Measurements from ENCODE around the gene SLC24A3. TPM values are rescaled to one million over a fixed set of nuclear protein-coding genes. Genes with fewer than 3 reads are reported as not detected.

Gene SLC24A3
- total RNA-seq, 1 donor from 2014 or later, result 0.08 TPM

- DNase-seq (ENCODE audit: low read depth), result no peak
- Histone ChIP-seq H3K27me3 (ENCODE audit: control insufficient read depth, insufficient read depth, low read length) (no peaks in the 10 kb centered on the region), H3K4me3 (ENCODE audit: low read depth, low read length) (no peak overlapping the region), H3K36me3 (ENCODE audit: control insufficient read depth, insufficient read depth, low read length) (no peaks in the 10 kb centered on the region)
- TF ChIP-seq CTCF (IDR thresholded peaks at IDR 0.05; ENCODE audit: insufficient read depth, low read length, poor library complexity, severe bottlenecking), result no peak
These were observed 343.3 kb downstream of the SLC24A3 start for GRCh38 chr20:19555726-19556125.

- Histone ChIP-seq H3K36me3 (ENCODE audit: control insufficient read depth, insufficient read depth, low read length) (no peaks in the 10 kb centered on the region), H3K4me3 (ENCODE audit: low read depth, low read length) (no peak overlapping the region), H3K27me3 (ENCODE audit: control insufficient read depth, insufficient read depth, low read length) (no peaks in the 10 kb centered on the region)
- DNase-seq (ENCODE audit: low read depth), result no peak
- no peak for TF ChIP-seq CTCF (IDR thresholded peaks at IDR 0.05; ENCODE audit: insufficient read depth, low read length, poor library complexity, severe bottlenecking)
These were observed 344.8 kb downstream of the SLC24A3 start for GRCh38 chr20:19557291-19557690.

- Histone ChIP-seq H3K36me3 (ENCODE audit: control insufficient read depth, insufficient read depth, low read length) (no peaks in the 10 kb centered on the region), H3K4me3 (ENCODE audit: low read depth, low read length) (no peak overlapping the region), H3K27me3 (ENCODE audit: control insufficient read depth, insufficient read depth, low read length) (no peaks in the 10 kb centered on the region)
- no peak for TF ChIP-seq CTCF (IDR thresholded peaks at IDR 0.05; ENCODE audit: insufficient read depth, low read length, poor library complexity, severe bottlenecking)
- DNase-seq (ENCODE audit: low read depth), result no peak
These were observed 348.5 kb downstream of the SLC24A3 start for GRCh38 chr20:19560881-19561480.

GRCh38 chr20:19562426-19562825 lies 350.0 kb downstream of the SLC24A3 start:
- H3K27me3 ChIP-seq (ENCODE audit: control insufficient read depth, insufficient read depth, low read length), result no peaks in the 10 kb centered on the region

GRCh38 chr20:19564261-19564660 lies 351.8 kb downstream of the SLC24A3 start:
- no peak for TF ChIP-seq CTCF (IDR thresholded peaks at IDR 0.05; ENCODE audit: insufficient read depth, low read length, poor library complexity, severe bottlenecking)
- DNase-seq (ENCODE audit: low read depth), result no peak

More at GRCh38 chr20:19562426-19562825, 350.0 kb downstream of the SLC24A3 start:
- Histone ChIP-seq H3K36me3 (ENCODE audit: control insufficient read depth, insufficient read depth, low read length) (no peaks in the 10 kb centered on the region), H3K4me3 (ENCODE audit: low read depth, low read length) (no peak overlapping the region)
- no peak for DNase-seq (ENCODE audit: low read depth)
- no peak for TF ChIP-seq CTCF (IDR thresholded peaks at IDR 0.05; ENCODE audit: insufficient read depth, low read length, poor library complexity, severe bottlenecking)

GRCh38 chr20:19565736-19566135 lies 353.3 kb downstream of the SLC24A3 start:
- H3K4me3 ChIP-seq (ENCODE audit: low read depth, low read length), result no peak overlapping the region
- no peak for DNase-seq (ENCODE audit: low read depth)
- no peaks in the 10 kb centered on the region for H3K27me3 ChIP-seq (ENCODE audit: control insufficient read depth, insufficient read depth, low read length)
- no peaks in the 10 kb centered on the region for H3K36me3 ChIP-seq (ENCODE audit: control insufficient read depth, insufficient read depth, low read length)
- no peak for TF ChIP-seq CTCF (IDR thresholded peaks at IDR 0.05; ENCODE audit: insufficient read depth, low read length, poor library complexity, severe bottlenecking)

More at GRCh38 chr20:19564261-19564660, 351.8 kb downstream of the SLC24A3 start:
- Histone ChIP-seq H3K4me3 (ENCODE audit: low read depth, low read length) (no peak overlapping the region), H3K27me3 (ENCODE audit: control insufficient read depth, insufficient read depth, low read length) (no peaks in the 10 kb centered on the region), H3K36me3 (ENCODE audit: control insufficient read depth, insufficient read depth, low read length) (no peaks in the 10 kb centered on the region)
